Fibroblast of upper back skin (primary cell): ENCODE measurements around the gene CFAP74.

Experiments used
- DNase-seq: peaks from one replicate; pipeline ENCODE4 v3.0.0-alpha.2; 2013

The CFAP74 gene

DNA sequence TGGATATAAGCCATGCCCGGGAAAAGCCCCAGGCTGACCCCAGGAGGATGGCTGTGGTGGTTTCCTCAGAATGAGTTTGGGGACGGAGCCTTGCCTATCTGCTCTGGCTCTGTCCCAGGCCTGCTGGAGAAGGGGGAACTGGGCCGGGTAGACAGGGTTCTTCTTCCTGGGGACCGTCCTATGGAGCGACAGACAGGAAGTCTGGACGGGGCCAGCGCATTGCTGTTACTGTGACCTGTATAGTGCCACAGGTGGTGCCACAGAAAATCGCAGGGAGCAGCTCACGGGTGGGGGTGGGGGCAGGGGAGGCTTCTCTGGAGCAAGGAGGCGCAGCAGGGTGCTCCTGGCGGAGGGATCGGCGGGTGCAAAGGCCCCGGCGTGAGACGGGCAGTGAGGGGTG lies 36.4 kb downstream of the CFAP74 start:
- no peak for DNase-seq

DNA sequence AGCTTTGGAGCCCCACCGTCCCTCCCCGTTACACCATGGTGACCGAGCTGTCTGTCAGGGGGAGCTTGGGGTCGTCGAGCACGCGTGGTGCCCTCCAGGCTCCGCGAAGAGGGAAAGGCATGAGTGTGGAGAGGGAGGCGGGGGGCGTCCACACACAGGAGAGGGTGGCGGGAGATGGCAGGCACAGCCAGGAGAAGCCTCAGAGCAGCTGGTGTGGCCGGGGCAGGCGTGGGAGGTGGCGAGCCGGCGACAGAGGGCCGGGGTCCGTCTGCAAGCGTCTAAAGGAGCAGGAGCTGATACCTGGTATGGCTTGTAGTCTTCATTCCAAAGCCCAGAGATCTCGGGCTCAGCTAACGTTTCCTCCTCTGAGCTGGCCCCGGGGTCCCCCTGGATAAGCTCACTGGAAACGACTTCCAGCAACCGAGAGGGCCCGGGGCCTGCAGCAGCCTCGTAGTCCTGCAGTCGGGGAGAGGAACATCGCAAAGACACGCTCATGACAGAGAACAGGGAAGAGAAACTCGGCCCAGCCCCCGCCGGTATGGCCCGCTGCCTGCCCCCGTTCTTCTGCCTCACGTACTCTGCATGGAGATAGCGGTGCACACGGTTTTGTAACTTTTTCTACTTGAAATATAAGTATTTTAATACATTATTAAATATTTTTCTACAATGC lies 37.4 kb downstream of the CFAP74 start:
- DNase-seq, result no peak

DNA sequence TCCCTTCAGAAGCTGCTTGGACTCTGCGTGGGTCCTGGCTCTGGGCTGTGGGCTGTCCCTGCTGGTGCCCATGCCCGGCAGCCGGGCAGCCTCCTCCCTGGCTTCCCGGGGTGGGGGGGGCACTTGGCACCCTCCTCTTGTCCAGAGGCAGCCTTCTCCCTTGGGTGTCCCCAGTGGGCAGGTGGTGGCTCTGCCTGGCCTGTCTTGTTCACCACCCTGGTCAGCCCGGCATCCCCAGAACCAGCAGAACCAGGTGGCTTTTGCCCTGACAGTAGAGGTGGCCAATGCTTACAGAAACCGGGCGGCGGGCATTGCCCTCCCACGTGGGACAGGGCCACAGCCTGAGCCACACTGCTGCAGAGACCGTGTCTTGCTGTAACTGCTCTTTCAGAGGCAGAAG lies 38.0 kb downstream of the CFAP74 start:
- DNase-seq, result no peak

DNA sequence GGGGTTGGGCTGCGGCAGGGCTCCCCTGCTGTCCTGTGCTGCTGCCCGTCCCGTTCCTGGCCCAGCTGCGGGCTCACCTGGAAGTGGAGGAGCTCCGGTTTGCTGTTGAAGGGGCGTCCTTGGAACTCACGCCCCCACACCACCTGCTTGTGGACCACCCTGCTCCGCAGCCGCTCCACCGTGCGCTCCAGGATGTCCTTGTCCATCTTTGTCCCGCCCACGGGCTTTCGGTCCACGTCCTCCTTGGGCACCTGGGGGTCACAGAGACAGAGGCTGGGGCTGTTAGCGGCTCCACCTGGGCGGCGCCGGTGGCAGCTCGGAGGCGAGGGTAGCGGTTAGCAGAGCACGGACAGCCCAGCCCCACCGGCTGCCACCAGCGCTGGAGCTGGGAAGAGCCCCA lies 38.8 kb downstream of the CFAP74 start:
- DNase-seq, result no peak

DNA sequence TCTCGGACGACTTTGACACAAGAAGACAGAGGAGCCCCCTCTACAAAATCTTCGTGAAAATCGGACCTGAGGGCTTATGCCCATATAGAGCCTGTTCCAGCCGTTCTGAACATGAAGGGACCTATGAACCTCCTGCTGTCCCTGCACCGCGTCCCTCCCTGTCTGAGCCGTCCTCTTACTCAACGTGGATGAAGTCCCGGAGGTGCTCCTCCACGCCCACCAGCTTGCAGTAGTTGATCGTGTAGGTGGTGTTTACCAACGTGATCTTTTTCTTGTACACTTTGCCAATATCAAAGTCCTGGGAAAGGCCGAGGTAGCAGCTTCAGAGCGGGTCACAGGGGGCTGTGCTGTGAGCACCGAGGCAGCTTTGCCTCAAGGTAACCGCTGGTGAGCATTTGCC lies 40.0 kb downstream of the CFAP74 start:
- DNase-seq, result no peak

DNA sequence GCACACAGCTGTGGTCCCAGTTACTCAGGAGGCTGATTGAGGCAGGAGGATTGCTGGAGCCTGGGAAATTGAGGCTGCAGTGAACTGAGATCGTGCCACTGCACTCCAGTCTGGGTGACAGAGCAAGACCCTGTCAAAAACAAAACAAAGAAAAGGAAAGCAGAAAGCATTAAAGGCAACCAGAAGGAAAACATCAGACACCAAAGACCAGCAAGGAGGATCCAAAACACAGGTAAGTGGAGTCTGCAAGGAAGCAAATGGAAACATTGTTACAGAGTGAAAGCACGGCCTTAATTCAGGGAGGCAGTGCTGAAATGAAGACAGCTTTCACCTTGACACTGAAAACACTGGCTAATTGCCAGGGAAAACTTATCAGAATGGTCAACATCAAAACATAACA lies 40.8 kb downstream of the CFAP74 start:
- no peak for DNase-seq

DNA sequence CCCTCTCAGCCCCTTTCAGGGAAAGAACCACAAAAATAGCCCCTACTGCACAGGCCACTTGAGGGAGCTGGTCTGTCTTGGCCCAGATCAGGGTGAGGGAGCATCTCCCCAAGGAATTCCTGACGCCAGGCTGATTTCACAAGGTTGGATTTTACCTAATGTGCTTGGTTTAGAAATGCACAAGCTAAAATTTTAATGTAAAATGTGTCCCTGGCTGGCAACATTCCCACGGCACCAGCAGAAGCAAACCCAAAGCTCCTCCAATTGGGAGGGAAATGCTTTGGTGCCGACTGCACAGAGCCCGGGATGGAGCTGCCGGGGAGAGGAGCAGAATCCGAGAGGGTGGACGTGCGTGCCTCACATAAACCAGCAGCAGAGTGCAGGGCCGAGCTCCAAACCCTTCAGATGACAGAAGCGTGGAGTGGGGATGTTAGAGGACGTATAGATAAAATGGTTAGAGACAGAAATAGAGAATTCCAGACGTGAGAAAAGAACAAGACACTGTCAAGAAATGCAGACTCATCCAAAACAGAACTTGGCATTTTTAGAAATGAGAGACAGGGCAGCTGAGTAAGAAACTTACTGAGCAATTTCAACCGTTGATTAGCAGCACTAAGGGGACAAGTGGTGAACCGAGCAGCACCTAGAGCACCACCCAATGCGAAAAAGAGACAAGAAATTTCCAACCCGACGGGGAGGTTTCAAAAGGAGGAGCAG lies 42.9 kb downstream of the CFAP74 start:
- no peak for DNase-seq

DNA sequence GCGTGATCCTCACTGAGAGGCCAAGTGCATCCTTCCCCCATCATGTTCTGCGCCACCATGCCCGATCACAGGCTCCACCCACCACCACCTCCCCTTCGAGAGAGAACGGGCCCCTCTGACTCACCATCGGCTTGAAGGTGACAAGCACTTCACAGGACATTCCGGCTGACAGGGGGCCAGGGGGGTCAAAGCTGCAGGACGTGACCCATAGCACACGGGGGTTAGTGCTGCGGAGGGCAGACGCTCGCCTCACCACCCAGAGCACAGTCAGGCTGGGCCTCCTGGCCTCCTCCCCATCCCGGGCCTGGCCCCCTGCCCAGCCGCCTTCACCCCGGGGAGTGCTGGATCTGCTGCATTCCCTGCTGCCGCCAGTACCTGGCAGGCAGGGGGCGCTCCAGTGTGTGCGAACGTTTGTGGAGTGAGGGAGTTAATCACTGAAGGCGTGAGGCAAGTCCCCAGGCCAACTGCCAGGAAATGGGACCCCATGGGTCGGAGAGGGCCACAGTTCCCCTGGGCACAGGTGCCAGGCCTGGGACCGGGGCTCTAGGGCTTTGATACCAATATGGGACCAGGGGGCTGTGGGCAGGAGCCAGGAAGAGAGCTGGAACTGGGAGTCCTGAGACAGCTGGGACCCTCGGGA lies 43.6 kb downstream of the CFAP74 start:
- DNase-seq, result peak; percentile 70

DNA sequence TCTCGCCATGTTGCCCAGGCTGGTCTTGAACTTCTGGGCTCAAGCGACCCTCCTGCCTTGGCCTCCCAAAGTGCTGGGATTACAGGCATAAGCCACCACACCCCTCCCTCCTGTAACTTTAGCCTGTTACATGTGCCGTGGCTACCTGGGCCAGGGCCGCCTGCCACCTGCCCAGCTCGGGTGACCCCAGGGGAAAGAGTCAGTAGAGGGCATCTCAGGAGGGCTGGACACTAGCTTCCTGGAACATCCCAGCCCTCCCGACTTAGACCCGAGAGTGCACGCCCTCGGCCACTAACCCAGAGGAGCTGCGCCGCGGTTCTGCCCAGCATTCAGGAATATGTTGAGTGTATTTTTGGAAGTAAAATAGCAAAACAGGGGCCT lies 44.1 kb downstream of the CFAP74 start:
- DNase-seq, result no peak

DNA sequence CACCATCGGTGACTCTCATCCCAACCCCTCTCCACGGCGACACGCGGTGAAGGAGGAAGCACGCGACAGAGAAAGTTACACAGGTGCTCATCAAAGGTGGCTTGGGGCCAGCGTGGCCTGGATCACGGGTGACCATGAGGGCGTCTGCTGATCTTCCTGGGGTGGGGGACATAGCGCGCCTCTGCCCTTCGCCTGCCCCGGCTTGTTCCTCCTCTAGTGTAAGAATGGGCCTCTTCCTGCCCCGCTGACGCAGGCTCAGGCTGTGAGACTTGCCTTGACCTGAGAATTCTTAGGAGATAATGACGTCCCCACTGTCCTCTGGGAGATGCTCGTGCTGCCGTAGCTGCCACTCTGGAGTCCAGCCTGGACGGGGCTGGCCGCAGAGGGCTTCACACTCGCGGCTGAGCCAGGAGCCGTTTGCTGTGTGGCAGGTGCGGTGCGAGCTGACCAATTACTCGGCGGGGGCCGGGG lies 45.5 kb downstream of the CFAP74 start:
- no peak for DNase-seq

DNA sequence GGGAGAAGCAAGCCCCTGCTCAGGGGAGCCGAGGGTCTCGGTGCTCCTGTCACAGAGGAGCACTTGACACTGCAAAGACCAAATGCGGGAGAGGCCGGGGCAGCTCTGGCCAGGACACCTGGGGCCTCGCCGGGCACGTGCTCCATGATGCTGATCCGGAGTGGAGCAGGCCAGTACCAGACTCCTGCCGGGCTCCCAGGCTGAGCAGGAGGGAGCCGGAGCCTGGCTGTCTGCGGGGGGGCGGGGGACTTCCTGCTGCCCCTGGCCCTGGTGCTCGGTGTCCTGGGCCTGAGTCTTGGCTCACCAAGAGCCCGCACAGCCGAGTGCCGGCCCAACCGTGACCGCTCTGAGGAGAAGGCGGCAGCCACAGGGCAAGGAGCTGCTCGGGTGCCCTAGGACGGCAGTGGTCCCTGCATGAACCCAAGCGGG lies 46.0 kb downstream of the CFAP74 start:
- DNase-seq, result no peak

DNA sequence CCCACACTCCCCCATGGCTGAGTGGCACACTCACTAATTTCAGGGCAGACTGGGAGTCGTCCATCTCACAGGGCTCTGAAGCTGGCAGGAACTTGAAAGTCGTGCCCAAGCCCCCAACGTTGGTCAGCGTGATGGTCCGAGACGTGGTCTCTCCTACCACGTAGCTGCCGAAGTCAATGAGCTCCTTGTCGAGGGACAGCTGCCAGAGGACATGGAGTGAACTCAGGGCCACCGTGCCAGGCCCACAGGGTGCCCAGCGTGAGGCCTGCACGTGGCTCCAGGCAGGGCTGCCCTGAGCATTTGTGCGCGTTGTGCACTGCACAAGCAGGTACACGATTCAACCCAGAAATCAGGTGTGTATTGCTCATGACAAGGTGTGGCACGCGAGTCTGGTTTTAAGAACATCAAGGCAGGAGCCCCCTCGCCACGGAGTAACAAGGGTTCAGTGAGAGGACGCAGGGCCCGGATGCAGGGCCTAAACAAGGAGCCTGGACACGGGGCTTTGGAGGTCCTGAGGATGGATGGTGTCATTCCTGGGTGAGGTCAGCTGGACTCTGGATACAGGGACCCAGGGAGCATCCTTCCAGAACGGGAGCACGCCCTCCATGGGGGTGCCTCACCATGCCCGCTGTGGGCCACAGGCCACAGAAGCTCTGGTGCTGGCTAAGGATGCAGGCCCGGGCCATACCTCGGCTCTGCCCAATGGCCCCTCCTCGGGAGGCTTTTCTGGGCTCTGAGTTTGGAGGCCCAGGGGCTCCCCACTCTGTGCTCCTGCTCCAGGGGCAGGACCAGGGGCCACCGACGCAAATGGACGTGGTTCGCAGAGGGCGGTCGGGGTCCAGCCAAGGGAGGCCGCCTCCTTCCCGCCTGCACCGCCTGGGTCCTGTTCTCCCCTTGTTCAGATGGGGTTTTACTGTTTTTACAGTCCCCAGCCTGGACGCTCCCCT lies 46.7 kb downstream of the CFAP74 start:
- DNase-seq, result no peak

DNA sequence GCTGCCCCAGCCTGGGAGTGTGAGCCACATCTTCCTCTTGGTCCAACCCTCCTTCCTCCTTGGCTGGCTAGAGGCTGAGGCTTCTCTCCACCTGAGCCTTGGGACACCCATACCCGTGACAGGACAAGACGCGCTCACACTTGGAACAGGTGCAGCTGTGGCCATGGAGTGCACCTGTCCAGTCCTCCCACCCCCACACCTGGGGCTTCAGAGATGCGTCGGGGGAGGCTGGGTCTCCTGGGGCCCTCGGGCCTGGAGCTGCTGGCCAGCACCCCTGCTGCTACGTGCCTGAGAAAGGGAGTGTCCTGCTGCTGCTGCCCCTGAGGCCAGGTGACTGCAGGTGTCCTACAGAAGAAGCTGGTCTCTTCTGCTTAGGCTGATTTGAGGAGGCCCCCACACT lies 47.5 kb downstream of the CFAP74 start:
- DNase-seq, result no peak

DNA sequence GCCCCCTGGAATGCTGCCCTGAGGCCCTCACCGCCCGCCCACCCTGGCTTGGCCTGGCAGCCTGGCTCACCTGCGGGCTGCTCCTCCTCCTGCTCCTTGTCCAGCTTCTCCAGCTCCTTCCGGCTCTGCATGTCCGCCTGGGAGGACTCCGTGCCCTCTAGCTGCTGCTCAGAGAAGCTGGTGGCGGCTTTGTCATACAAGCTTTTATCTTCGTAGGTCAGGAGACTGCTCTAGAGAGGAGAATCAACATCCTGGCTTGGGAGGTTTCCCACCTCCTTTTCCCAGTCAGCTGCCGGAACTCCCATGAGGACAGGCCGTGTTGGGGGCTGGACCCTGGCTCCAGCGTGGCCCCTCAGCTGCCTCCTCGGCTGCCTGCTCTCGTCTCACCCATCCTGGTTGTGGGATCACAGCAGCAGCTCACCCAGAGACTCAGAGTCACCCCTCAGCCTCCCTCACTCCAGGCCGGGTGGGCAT lies 47.9 kb downstream of the CFAP74 start:
- DNase-seq, result no peak

DNA sequence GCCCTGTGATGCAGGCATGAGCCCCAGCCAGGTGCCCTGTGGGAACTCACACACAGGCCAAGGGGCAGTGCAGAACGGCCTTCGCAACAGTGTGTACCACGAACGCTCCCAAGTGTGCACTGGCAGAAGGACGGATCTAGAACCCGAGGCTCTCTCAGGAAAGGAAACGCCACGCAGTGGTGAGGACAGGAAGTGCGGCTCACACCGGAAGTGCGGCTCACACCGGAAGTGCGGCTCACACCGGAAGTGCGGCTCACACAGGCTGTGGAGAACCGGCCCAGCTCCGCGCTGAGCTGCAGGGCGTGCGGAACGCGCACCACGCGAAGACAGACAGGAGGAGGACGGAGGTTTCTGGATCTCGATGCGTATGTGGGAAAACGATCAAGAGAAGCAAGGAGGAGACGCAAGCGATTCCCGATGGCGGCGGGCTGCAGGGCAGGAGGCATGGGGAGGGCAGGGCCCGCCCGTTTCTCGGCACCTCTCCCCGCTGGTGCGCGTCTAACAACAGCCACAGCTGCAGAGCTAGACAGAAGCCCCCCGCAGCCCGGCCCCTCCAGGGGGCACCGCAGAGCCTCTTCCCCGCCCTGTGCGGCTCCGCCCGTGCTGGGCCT lies 48.6 kb downstream of the CFAP74 start:
- no peak for DNase-seq

DNA sequence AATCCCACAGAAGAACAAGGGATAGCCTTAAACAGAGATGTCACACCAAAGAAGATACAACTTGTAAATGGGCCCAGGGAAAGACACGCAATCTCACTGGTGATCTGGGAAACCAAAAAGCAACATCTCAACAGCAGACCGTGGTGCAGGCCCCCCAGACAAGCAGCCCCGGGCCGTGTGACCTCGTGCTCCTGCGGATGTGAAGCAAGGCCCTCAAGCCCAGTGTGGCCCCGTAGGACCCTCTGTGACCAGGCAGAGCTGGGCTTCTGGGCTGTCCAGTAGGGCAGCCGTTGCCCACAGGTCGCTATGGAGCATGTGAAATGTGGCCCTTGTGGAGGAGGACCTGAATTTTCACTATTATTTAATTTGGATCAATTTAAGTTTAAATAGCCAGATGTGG lies 49.6 kb downstream of the CFAP74 start:
- no peak for DNase-seq

DNA sequence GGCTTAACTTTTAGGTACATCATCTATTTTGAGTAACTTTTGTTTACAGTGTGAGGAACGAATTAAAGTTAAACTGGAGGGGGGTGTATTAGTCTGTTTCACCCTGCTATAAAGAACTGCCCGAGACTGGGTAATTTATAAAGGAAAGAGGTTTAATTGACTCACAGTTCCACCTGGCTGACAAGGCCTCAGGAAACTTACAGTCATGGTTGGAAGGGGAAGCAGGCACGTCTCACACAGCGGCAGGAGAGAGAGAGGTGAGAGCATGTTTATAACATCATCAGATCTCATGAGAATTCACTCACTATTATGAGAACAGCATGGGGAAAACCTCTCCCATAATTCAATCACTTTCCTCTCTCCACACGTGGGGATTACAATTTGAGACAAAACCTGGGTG lies 52.6 kb downstream of the CFAP74 start:
- DNase-seq, result no peak

DNA sequence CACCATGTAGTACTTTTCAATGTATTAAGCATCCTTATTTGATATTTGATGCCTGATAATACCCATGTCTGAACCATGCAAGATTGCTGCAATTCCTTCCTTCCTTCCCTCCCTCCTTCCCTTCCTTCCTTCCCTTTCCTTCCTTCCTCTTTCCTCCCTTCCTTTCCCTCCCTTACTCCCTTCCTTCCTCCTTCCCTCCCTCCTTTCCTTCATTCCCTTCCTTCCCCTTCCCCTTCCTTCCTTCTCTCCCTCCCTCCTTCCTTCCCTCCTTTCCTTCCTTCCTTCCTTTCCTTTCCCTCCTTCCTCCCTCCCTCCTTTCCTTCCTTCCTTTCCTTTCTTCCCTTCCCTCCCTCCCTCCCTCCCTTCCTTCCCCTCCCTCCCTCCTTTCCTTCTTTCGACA lies 54.8 kb downstream of the CFAP74 start:
- DNase-seq, result no peak

DNA sequence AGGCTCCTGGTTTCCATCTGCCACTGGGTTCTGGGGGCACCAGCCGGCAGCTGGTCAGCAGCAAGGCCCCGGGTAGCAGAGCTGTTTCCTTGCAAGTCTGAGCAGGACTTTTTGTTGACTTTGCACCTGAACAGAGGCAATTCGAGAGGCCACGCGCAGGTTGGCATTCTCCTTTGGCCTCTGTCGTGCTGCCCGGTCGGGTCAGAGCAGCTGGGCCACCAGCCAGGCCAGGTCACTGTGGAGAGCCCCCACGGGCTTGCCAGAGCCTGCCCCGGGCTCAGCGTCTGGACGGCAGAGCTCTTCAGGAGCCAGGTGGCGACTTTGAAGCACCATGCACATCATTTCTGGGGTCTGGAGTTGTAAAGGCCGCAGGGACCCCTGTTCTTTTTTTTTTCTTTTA lies 56.1 kb downstream of the CFAP74 start:
- no peak for DNase-seq

DNA sequence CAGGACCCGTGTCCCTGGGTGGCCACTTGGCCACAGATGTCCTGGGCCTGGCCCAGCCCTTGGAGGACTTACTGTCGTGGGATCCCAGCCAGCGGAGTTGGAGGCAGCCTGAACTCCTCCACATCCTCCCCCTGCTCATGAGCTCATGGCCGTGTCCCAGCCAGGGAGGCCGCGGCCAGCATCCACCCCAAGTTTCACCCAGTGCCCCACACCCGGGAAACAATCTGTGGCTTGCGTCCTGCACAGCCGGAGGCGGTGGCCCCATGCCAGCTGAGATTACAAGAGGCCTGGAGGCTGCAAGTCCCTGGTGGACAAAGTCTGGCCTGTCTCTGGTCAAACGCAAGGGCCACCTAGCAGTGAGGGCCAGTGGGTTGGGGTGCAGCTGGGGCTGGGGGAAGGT lies 57.0 kb downstream of the CFAP74 start:
- no peak for DNase-seq

DNA sequence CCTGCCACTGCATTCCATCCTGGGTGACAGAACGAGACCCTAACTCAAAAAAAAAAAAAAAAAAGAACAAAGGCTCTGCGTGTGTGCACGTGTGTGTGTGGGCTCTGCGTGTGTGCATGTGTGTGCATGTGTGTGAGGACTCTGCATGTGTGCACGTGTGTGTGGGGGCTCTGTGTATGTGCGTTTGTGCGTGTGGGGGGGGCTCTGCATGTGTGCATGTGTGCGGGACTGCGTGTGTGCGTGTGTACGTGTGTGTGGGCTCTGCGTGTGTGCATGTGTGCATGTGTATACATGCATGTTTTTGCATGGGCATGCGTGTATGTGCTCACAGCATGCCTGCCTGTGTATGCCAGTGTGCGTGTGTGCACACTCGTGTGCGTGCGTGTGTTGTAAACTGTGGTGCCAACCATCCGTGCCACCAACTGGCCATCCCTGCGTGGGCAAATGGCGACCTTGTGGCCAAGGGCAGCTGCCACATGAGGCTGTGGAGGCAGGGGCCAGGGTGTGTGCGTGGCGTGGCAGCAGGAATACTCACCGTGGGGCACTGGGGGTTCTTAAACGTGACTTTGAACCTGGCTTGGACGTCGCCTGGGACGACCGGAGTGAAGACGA lies 57.7 kb downstream of the CFAP74 start:
- no peak for DNase-seq
